ENCODE measurements around the gene AVEN.

- TF ChIP-seq POLR2A (IDR thresholded peaks at IDR 0.05), result no peak
- no peak for TF ChIP-seq POLR2AphosphoS5 (IDR thresholded peaks at IDR 0.05)
- no peak for TF ChIP-seq CTCF (IDR thresholded peaks at IDR 0.05)
Observed at GRCh38 chr15:33826201-33826600, 212.8 kb downstream of the AVEN start.

All from breast epithelium (tissue), 3 donors.